ENCODE measurements around the gene KCTD2. TPM values are rescaled to one million over a fixed set of nuclear protein-coding genes. Genes with fewer than 3 reads are reported as not detected.

KCTD2 gene
- total and polyA plus RNA-seq, 2 of the 13 experiments (the other 11 are each of a cell fraction or from before 2014, with no cell fraction given) = 28.3 to 32.6 TPM

DNA sequence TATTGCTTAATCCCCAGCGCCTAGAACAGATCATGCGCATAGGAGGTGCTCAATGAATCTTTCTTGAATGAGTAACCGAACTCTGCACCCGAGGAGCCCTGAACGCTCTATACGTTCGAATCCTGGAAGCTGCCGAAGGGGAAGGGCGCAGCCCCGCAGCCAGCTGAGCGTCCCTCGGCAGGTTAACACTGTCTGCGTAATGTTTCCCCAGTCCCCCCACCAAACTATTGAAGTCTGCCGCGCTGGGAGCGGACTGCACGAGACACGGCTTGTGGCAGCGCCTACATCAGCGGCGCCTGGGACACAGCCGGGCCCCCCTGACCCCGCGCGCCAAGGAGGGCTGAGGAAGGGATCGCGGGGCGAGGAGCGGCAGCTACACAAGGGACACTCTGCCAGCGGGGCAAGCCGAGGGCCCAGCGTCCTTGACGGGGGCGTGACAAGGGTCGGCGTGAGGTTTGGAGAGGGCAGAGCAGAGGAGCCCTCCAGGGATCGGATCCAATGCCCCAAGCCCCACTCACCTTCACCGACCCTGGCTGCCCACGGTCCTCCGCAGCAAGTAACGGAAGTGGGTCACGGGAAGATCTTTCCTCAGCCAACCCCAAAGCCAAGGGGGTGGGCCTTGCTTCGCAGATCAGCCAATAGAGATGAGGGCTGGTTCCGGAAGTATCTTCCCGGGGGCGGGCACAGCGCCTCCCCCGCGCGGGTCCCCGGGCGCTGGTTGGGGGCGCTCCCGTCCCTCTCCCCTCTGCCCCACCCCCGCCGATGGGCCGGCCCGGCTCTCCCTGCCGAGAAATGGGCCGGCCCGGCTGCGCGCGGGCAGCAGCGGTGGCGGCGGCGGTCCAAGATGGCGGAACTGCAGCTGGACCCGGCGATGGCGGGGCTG is at the start of gene KCTD2, which contains the start of gene ATP5PD (continued):
- TF ChIP-seq ASH2L (IDR thresholded peaks at IDR 0.05; ENCODE audit: insufficient read length, low read depth, low read length) (peak; percentile 92), ZNF570 (CRISPR knock-in tag; IDR thresholded peaks at IDR 0.05; ENCODE audit: borderline replicate concordance) (no peak), ZFP62 (CRISPR knock-in tag; IDR thresholded peaks at IDR 0.05) (no peak), ZFP36 (IDR thresholded peaks at IDR 0.05; ENCODE audit: borderline replicate concordance, low read depth, low read length, partially characterized antibody) (no peak), TOE1 (CRISPR knock-in tag; IDR thresholded peaks at IDR 0.05) (no peak), HHEX (CRISPR knock-in tag; IDR thresholded peaks at IDR 0.05) (no peak), RAD21 (CRISPR knock-in tag; IDR thresholded peaks at IDR 0.05) (peak; percentile 18), POLR2G (IDR thresholded peaks at IDR 0.05; ENCODE audit: low read depth, low read length) (peak; percentile 98), ERF (CRISPR knock-in tag; IDR thresholded peaks at IDR 0.05) (peak; percentile 86), HDAC6 (IDR thresholded peaks at IDR 0.05; ENCODE audit: low read depth, low read length) (no peak), ZEB1 (IDR thresholded peaks at IDR 0.05; ENCODE audit: insufficient replicate concordance, low read depth) (no peak), MXD4 (CRISPR knock-in tag; IDR thresholded peaks at IDR 0.05) (peak; percentile 74; the same call in 1 of the 2 replicates), FOXK2 (IDR thresholded peaks at IDR 0.05) (peak; percentile 72), GFI1 (CRISPR knock-in tag; IDR thresholded peaks at IDR 0.05; ENCODE audit: borderline replicate concordance) (peak; percentile 26; the same call in 1 of the 2 replicates), ZNF451 (CRISPR knock-in tag; IDR thresholded peaks at IDR 0.05) (peak; percentile 92), KLF16 (CRISPR knock-in tag; IDR thresholded peaks at IDR 0.05) (peak in 1 of 2 experiments; percentile 76; a peak in 2 of 4 replicates), ARNT (IDR thresholded peaks at IDR 0.05) (no peak), MAF1 (CRISPR knock-in tag; IDR thresholded peaks at IDR 0.05; ENCODE audit: borderline replicate concordance) (no peak; the same call in 1 of the 2 replicates), NR1H2 (CRISPR knock-in tag; IDR thresholded peaks at IDR 0.05; ENCODE audit: borderline replicate concordance, low read depth) (peak; percentile 81; the same call in 1 of the 2 replicates), HMG20A (CRISPR knock-in tag; IDR thresholded peaks at IDR 0.05; ENCODE audit: borderline replicate concordance) (no peak), SUZ12 (IDR thresholded peaks at IDR 0.05; ENCODE audit: low read depth, low read length) (no peak)
- TF ChIP-seq, protein P1, sequence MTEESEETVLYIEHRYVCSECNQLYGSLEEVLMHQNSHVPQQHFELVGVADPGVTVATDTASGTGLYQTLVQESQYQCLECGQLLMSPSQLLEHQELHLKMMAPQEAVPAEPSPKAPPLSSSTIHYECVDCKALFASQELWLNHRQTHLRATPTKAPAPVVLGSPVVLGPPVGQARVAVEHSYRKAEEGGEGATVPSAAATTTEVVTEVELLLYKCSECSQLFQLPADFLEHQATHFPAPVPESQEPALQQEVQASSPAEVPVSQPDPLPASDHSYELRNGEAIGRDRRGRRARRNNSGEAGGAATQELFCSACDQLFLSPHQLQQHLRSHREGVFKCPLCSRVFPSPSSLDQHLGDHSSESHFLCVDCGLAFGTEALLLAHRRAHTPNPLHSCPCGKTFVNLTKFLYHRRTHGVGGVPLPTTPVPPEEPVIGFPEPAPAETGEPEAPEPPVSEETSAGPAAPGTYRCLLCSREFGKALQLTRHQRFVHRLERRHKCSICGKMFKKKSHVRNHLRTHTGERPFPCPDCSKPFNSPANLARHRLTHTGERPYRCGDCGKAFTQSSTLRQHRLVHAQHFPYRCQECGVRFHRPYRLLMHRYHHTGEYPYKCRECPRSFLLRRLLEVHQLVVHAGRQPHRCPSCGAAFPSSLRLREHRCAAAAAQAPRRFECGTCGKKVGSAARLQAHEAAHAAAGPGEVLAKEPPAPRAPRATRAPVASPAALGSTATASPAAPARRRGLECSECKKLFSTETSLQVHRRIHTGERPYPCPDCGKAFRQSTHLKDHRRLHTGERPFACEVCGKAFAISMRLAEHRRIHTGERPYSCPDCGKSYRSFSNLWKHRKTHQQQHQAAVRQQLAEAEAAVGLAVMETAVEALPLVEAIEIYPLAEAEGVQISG (CRISPR knock-in tag; IDR thresholded peaks at IDR 0.05) = peak; percentile 84; the same call in 1 of the 2 replicates
- TF ChIP-seq, protein P2, sequence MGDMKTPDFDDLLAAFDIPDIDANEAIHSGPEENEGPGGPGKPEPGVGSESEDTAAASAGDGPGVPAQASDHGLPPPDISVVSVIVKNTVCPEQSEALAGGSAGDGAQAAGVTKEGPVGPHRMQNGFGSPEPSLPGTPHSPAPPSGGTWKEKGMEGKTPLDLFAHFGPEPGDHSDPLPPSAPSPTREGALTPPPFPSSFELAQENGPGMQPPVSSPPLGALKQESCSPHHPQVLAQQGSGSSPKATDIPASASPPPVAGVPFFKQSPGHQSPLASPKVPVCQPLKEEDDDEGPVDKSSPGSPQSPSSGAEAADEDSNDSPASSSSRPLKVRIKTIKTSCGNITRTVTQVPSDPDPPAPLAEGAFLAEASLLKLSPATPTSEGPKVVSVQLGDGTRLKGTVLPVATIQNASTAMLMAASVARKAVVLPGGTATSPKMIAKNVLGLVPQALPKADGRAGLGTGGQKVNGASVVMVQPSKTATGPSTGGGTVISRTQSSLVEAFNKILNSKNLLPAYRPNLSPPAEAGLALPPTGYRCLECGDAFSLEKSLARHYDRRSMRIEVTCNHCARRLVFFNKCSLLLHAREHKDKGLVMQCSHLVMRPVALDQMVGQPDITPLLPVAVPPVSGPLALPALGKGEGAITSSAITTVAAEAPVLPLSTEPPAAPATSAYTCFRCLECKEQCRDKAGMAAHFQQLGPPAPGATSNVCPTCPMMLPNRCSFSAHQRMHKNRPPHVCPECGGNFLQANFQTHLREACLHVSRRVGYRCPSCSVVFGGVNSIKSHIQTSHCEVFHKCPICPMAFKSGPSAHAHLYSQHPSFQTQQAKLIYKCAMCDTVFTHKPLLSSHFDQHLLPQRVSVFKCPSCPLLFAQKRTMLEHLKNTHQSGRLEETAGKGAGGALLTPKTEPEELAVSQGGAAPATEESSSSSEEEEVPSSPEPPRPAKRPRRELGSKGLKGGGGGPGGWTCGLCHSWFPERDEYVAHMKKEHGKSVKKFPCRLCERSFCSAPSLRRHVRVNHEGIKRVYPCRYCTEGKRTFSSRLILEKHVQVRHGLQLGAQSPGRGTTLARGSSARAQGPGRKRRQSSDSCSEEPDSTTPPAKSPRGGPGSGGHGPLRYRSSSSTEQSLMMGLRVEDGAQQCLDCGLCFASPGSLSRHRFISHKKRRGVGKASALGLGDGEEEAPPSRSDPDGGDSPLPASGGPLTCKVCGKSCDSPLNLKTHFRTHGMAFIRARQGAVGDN (CRISPR knock-in tag; IDR thresholded peaks at IDR 0.05) = peak; percentile 82
- TF ChIP-seq, protein P3, sequence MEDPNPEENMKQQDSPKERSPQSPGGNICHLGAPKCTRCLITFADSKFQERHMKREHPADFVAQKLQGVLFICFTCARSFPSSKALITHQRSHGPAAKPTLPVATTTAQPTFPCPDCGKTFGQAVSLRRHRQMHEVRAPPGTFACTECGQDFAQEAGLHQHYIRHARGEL (CRISPR knock-in tag; IDR thresholded peaks at IDR 0.05) = no peak

Data from HepG2 (cell line).